Right kidney (tissue), 1 donor: ENCODE results near the gene SMYD1.

ENCODE experiments used
- DNase-seq: peaks from one replicate; pipeline ENCODE4 v3.0.0-alpha.2; 2016

Gene SMYD1

DNA sequence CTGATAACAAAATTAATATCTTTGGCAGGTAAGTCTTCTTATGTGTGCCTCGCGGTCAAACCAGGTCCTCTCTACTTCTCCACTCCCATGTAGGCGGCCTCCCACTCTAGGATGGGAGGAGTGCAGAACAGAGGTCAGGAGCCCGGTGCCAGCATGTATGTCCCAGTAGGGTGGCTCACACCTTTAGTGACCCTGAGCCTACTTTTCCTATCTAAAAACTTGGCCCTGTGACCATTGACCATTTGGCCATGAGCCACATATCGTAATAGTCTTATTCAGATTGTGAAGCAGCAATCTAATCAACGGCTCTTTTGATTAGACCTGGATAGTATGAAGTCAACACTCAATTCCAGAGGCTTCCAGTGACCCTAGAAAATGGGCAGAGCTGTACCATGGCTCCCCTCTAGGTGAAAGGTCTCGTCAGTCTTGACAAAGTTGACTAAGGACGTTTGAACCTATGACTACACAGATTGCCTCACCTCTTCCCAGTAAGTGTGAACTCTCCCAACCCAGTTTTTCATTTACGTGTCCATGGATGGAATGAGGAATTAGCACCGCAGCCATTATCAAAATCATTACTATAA lies 77.4 kb downstream of the SMYD1 start:
- DNase-seq: no peak

- DNase-seq: no peak
These were observed 79.0 kb downstream of the SMYD1 start for GRCh38 chr2:88146590-88146989.

DNA sequence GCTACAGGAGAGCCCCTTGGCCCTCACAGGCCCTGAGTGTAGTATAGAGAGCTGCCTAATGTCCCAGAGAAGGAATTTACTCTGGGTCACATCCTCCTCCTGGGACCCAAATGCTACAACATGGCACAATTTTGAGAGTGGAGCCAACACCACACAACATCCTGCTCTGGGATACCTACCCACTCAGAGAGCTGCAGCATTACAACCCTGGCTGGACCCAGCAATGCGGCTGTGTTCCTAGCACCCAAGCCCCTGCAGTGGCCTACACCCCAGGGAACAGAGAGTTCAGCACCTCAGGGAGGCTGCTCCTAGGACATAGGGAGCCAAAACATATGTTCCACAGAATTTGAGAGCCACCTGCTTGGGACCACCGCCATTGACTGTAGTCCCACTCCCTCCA lies 79.5 kb downstream of the SMYD1 start:
- no peak for DNase-seq

GRCh38 chr2:88148929-88149438 lies 81.4 kb downstream of the SMYD1 start:
- DNase-seq: no peak

DNA sequence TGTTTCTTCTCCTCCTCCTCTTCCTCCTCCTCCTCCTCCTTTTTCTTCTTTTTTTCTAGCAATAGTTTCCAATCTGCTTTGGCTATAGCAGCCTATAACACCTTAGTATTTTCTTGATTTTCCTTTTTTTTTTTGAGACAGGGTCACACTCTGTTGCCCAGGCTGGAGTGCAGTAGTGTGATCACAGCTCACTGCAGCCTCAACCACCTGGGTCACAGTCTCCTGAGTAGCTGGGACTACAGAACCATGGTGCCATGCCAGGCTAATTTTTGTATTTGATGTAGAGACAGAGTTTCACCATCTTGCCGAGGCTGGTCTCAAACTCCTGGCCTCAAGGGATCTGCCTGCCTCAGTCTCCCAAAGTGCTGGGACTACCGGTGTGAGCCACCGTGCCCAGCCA lies 91.9 kb downstream of the SMYD1 start:
- DNase-seq: no peak

- no peak for DNase-seq
These were observed 92.4 kb downstream of the SMYD1 start for GRCh38 chr2:88159955-88160415.

- no peak for DNase-seq
These were observed 92.9 kb downstream of the SMYD1 start for GRCh38 chr2:88160517-88160916.

- no peak for DNase-seq
These were observed 94.0 kb downstream of the SMYD1 start for GRCh38 chr2:88161446-88162244.
